Stomach (tissue), 4 donors: ENCODE results near the gene DAND5.

Experiments used
- CTCF ChIP-seq, 7 experiments: fragments of 450-650 bp in 4 of 7; fragments of 200-600 bp in 3 of 7; sonication (generic) in 3 of 7; IDR thresholded peaks; one replicate each; pipeline ENCODE4 v1.5.1; 2016 to 2019; ENCODE audit warnings: antibody characterized with exemption in 7 of 7, control low read depth in 2 of 7, mild to moderate bottlenecking in 1 of 7
- EP300 ChIP-seq: sonication (generic); formaldehyde crosslinking; IDR thresholded peaks from one replicate; pipeline ENCODE4 v1.6.1; 2017; ENCODE audit warnings: antibody characterized with exemption
- POLR2A ChIP-seq, 4 donors: fragments of 450-650 bp; IDR thresholded peaks; one replicate each; pipeline ENCODE4 v1.6.1; 2016; ENCODE audit warnings: antibody characterized with exemption in 4 of 4, control low read depth in 2 of 4, mild to moderate bottlenecking in 1 of 4, moderate library complexity in 1 of 4
- POLR2AphosphoS5 ChIP-seq, 3 donors: sonication (generic); formaldehyde crosslinking; IDR thresholded peaks; one replicate each; pipeline ENCODE4 v1.6.1; 2016; ENCODE audit warnings: antibody characterized with exemption in 3 of 3

- TF ChIP-seq CTCF (IDR thresholded peaks at IDR 0.05) = no peak
- TF ChIP-seq POLR2AphosphoS5 (IDR thresholded peaks at IDR 0.05) = no peak
- no peak for TF ChIP-seq EP300
- no peak for TF ChIP-seq POLR2A (IDR thresholded peaks at IDR 0.05)
Measured at GRCh38 chr19:12986726-12987125, 17.4 kb downstream of the DAND5 start.
